GM21390 (cell line): Measurements from ENCODE around the gene BAG5.

Experiments used
- ATAC-seq: cut with Tn5 transposase; IDR thresholded peaks from one replicate; pipeline ENCODE4 v1.9.1; 2021; ENCODE audit not compliant: unreplicated experiment

Gene BAG5

DNA sequence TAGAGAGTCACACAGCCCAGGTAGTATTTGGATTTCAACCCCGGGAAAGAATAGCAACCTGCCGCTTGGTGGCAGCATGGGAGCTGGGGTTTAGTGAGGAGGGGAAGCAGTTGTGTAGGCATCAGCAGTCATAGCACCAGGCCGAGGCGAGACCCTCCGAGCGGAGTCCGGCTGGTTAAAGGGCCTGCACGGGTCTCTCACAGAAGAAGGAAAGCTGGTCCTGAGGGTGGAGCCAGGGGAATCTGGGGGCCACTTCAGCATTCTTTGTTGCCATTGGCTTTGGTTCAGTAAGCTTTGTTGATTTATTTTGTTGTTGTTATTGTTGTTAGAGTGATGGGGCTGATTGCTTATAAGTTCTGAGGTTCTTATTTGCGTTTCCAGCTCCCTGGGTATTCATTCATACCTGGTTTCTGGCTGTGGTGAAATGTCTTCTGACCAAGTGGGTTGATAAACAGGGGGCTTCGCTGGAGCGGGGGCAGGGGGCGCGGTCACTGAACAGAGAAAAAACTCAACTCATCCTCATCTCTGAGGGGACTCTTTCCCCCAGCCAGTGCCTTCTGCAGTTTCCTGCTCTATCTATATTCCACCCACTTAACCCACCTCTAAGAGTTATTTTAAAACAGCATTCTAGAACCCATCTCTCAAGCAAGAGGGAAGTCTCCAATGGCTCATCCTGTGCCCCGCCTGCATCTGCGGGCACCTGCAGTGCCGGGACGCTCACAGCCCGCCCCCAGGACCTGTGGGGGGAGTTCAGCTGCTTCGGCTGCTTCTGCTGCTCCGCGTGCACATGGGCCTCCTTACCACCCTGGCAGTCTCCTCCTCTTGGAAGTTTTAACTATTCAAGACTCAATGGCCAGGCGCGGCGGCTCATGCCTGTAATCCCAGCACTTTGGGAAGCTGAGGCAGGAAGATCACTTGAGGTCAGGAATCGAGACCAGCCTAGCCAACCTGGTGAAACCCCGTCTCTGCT lies 51.4 kb downstream of the BAG5 start:
- ATAC-seq, result no peak

DNA sequence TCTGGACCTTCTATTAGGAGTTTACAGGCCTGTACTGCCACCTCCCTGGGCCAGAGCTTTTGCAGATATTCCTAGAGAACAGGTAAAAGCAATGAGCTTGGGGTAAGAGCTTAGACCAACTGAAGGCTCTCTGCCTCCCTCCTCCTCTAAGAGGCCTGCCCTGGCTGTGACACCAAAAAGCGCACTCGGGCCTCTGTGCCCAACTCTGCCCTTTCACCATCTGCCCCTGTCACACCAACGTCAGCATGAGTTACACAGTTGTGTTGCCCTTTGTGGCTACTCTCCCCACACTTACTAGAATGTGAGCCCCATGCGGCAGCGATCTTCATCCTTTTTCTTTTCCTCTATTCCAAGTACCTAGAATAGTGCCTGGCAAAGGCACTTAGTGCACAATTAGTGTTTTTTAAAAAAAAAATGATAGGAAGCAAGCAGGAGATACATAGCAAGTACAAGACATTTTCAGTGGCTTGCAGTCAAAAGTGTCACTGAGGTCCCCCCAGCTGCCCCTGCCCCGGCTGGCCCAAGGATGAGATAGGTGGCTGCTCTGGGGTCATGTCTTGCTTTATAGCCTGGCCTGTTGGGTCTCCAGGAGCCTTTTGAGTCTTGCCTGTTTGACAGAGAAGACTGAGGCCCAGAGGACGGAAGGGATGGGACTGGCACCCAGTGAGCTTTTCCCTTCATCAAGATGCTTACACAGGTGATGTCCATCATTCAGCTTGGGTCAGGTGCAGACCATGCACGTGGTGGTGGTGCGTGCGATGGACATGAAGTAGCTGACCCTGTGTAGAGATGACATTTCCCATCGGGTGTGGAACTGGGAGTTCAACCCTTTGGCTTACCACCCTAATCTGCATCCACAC lies 52.4 kb downstream of the BAG5 start:
- ATAC-seq, result no peak

DNA sequence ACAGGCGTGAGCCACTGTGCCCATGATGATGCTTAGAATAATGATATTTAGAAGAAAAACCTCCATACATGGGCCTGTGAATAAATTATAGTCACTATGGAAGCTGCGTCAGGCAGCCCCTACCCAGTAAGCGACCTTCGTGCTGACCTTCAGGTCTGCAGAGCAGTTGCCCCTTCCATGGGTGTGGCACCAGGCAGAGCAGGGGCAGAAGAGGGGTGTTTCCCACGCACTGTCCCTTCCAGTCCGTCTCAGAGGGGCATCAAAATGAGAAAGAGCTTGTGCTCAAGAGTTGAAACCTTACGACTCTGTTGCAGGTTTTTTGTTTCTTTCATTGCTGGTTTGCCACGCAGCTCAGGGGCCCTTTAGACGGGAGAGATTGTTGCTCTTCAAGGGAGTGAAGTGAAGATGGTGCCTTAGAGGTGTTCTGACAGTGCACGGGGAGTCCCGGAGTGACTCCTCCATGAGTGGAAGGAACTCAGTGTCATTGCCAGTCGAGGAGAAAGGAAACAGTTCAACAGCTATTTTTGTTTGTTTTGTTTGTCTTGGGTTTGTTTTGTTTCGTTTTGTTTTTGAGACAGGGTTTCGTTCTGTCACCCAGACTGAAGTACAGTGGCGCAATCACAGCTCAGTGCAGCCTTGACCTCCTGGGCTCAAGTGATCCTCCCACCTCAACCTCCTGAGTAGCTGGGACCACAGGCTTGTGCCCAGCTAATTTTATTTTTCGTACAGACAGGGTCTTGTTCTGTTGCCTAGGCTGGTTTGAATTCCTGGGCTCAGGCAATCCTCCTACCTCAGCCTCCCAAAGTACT lies 53.7 kb downstream of the BAG5 start:
- no peak for ATAC-seq

DNA sequence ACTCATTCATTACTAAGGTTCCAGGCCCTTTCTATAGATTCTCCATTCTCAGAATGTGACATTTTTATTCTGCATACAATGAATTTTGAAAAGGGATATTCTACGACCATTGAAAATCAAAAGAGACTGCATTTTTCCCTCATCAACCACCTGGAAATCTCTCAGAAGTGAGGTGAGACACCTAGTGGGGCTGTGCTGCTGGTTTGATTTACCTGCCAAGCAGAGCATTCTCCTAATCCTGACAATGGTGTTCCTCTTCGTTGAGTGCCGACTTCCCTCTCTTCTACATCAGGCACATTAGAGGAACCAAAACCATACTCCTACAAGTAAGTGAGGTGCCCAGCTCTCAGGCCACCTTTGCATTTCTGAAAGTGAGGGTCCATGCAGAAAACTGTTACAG lies 54.7 kb downstream of the BAG5 start:
- no peak for ATAC-seq
